GM19099 (cell line): ENCODE results near the gene SP3.

Experiments used
- POLR2A ChIP-seq: IDR thresholded peaks from 3 replicates; pipeline ENCODE4 v1.6.1; 2011; ENCODE audit warnings: low read depth; ENCODE audit not compliant: insufficient read length; ENCODE audit errors: extremely low read depth

SP3 gene

DNA sequence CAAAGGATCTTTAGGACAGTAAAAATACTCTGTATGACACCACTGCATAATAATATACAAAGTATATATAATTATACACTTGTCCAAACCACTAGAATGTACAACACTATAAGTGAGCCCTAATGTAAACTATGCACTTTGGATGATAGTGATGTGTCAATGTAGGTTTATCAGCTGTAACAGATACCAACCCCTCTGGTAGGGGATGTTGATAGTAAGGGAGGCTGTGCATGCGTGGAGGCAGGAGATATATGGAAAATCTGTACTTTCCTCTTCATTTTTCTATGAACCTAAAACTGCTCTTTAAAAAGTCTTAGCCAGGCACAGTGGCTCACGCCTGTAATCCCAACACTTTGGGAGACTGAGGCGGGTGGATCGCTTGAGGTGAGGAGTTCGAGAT is 37.5 kb upstream of the SP3 start:
- TF ChIP-seq POLR2A = no peak

DNA sequence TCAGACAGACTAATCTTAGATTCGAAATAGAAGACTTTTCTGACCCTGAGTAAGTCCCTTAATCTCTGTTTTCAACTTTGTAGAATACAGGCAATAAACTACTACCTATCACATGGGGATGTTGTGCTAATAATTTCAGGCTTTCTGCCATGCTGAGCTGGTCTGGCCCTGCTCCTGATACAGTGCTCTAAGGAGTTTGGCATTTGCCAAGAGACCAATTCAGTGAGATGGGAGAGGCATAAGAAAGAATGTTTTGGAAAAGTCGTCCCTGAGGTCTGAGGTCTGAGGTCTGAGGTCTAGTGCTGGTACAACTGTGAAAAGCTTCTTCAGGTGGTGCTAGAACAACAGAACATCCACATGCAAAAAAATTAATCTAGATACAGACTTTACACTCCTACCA is 35.9 kb upstream of the SP3 start:
- no peak for TF ChIP-seq POLR2A

DNA sequence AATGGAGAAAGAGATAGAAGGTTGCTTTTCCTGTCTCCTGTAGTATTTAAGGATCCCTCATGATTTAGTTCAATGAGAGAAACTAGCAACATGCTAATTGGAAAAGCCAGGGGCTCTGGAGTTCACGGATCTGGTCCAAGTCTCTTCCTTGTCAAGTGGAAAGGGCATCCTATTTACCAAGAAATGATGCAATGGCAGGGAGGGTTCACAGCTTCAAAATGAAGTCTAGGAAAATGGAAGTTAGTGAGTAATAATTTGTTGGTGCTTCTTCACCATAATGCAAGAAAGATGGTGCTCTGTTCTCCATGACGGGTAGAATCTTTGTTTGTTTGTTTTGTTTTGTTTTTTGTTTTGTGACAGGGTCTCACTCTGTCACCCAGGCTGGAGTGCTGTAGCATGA is 34.6 kb upstream of the SP3 start:
- TF ChIP-seq POLR2A = no peak

DNA sequence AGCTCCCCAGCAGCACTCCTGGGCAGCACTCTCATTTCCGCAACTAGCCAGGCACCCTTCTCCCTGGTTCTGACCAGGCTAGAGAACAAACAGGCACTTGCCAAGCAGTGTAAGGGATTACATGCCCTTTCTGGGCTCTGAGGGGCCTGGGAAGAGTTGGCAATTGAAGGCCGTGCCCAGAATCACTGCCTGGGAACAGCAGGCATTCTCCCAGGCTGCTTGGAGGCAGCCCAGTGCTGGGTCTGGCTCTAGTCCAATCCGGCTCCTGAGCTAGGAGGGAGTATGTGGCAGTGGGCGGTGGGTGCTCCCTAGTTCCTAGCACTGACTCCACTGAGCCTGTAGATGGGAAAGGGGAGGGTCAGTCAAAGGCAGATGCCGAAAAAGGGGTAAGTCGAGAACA is 34.1 kb upstream of the SP3 start:
- no peak for TF ChIP-seq POLR2A

DNA sequence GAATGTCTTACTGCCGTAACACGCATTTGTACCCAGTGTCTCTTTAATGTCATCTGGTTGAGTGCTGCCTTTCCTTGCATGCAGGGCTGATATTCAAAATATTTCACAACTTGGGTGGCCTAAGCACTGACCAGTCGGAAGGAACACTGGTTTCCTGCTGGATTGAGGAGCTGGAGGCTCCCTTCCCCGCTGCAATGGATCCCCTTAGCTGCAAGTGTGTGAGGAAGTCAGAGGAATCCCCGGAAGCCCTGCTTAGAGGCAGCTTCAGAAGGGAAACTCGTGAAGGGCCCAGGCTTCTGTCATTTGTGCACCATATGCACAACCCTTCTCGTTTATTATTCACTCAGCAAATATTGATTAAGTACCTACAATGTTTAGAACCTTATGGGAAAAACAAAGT is 33.2 kb upstream of the SP3 start:
- TF ChIP-seq POLR2A = no peak

DNA sequence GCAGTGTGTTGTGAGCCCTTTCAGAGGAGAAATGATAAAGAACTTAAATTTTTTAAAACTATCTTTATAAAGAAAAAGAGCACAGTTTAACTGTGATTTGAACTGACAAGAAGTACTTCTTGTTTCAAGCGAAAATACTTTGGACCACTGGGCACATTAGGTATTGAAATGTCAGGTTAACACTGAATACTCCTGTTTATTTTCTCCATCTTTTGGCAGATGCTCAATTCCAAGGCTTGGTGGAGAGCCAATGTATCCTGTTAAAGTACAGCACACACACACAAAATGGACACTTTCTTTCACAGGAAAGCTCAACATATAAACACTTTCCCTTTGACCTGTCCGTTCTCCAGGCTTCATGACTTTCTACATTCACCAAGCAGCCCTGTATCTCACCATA is 32.6 kb upstream of the SP3 start:
- TF ChIP-seq POLR2A = no peak

DNA sequence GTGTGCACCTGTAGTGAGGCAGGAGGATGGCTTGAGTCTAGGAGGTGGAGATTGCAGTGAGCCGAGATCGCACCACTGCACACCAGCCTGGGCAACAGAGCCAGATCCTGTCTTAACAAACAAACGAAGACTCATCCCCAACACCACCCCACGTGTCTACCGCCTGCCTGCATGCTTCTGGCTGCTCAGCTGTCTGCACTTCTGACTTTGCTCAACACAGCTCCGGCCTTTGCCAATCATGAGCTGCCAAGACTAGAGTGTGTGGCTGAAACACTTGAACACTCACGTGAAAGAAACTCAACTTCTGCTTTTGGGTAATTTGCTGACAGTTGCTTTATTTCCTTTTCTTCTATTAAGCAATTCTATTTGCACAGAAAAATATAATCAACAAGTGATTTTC is 32.1 kb upstream of the SP3 start:
- TF ChIP-seq POLR2A = no peak

DNA sequence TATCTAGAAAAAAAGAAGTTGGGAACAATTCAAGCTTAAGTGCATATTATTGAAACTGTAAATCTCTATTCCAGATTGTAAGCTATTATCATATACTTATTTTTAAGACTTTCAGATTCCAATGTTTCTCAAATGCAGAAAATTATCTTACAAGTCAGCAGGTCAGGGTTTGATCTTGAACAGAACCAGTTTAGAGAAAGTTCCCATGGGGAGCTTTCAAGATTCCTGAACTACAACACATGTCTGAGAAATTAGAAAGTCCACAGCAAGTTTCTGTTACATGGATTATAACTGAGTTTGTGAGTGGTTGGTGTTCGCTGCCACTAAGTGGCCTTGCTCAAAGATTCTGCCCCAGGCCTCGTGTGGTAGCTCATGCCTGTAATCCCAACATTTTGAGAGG is 31.6 kb upstream of the SP3 start:
- TF ChIP-seq POLR2A = no peak

DNA sequence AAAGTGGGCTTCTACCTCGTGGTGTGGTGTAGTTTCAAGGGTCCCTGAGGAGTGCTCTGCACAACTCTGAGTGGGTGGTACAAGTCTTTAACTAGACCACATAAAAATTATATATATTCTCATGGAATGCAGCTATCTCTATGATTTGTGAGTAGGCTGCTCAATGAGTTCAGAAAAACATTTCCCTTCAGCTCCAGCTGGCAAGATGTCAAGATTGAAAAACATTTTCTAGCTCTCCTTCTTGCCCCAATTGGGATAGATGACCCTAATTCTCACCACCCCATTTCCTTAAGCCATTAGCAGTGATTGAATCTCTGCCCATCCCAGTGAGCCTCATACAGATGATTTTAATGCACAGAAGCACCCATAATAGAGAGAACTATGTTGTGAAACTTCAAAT is 28.3 kb upstream of the SP3 start:
- TF ChIP-seq POLR2A = no peak

DNA sequence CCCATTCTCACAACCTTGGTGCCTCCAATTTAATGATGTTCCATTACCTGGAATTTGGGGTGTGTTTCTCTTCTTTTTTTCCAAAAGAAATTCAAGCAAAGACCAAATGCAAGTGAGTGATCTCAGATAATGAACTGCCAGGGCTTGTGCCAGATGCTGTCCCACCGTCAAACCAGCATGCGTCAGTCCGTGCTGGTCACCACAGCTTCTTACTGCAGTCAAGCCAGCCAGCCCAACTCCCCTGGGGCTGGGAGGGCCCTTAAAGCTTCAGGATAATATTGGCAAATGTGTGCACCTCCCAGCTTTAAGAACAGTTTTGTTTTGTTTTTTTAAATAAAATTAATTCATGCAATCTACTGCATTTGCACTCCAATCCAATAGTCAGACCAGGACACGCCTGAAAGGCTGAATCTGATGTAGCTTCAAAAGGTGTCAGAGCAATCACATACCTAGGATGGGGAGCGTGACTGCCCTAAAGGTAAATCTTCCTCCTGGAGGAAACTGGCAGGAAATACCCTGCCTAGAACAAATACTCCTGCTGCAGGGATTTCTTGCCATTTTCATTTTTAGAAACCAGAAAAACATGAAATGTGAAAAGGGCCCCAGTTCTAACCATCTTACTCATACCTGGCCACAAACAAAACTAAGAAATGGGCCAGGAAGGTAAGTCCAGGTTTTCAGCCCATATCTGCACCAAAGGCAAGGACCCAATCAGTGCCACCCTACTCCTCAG is 26.8 kb upstream of the SP3 start:
- no peak for TF ChIP-seq POLR2A

DNA sequence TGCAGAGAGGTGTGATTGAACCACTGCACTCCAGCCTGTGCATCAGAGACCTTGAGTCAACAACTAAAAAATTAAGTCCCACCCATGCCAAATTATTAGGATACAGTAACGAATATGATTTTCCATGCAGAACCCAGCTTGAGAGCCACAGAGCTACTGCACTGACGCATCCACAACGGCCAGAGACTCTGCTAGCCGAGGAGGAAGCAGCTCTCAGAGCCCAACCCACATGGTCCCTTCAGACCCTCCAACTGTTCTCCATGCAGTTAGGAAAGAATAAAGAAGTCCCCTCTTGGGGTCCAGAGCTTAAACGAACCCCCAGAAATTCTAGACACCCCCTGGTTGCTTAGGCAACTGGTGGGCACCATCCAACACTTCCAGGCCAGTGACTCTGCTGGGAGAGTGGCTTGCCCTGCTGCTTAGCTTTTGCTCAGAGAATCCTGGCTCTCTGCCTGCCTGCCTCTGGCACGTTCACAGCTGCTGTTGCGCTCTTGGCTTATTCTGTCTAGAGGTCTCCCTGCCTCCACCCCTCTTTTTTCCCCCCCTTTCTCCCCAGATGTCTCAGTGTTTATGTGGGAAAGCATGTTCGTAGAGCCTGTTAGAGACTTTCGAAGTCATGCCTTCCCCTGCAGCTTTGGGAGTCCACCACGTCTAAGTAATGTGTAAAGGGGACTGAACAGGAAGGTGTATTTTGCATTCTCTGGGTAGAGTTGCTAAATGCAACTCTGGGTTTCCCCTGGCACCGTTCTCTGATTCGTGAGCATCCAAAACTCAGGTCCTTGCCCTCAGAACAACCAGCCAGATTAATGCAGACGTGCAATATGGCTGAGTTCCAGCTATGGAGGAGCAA is 26.0 kb upstream of the SP3 start:
- peak; percentile 34 for TF ChIP-seq POLR2A

DNA sequence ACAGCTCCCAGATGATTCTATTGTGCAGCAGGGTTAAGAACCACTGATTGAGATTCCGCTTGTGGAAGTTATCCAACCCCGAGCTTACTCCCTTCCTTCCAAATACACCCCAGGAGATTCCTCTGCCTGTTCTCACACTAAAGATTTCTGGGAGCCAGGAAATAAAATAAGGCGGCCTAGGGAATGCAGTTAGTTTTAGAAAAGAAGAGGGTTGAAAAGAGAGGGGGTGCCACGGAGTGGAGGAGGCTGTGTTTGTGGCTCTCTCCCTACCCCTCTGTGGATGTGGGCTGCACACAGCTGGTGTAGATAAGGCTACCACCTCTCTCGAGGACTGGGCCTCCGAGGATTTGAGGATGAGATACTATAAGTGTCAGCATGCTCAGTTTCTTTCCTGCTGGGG is 25.1 kb upstream of the SP3 start:
- no peak for TF ChIP-seq POLR2A

DNA sequence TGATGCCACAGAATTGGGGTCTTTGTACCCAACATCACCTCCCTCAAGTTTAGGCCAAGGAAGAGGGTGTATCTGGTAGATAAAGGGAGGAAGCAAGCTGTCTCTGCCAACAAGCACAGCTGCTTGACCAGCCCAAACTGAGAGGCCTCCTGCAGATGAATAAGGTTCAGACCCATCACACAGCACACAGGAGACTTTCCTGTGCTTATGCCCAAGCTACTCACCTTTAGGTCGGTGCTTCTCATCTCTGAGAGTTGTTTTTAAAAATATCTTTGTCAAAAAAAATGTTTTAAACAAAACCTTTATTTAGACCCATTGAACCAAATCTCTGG is 24.7 kb upstream of the SP3 start:
- TF ChIP-seq POLR2A = no peak

DNA sequence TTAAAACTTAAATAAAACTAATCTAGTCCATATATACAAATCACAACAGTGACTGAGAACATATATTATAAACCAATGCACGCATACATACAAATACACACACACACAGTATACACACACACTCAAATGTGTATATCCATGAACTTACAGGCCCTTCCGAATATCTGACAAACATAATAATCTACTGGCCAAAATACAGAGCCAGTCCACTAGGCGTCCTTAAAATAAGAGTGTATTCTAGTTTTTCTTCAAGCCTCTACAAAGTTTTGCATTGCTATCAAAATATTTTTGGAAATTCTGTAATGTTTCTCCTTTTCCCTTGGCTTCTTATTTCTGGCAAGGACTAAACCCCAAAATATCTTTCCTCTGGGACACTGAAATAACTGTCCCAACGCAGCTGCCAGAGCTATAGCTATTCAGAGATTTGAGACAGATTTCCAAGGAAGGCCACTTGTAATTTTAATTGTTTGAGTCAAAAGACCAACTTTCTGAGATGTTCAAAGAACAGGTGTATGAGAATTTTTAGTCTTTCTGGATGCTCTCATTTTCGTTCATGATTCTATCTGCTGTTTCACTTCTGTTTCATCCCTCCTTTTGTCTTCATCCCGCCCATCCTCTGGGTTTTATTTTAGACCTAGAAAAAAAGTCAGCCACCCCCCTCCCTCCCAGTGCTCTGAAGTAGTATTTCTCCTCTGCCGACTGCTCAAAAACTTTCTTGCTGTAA is 24.1 kb upstream of the SP3 start:
- no peak for TF ChIP-seq POLR2A

DNA sequence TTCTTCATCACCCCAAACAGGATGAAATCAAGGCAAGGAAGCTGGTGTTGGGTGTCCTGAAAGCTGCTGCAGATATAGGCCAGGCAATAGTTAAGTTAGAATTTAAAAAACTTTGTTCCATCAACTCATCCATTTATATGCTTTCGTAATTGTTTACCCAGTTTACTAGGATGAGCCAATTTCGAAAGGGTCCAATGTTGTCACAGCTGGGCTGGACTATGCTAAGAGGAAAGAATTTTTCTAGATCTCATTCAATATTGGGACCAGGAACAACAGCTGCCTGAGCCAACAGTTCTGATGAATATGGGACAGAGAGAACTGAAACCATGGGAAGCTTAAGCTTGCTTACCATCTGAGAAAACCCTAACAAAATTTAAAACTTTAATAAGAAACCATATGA is 21.6 kb upstream of the SP3 start:
- TF ChIP-seq POLR2A = no peak

DNA sequence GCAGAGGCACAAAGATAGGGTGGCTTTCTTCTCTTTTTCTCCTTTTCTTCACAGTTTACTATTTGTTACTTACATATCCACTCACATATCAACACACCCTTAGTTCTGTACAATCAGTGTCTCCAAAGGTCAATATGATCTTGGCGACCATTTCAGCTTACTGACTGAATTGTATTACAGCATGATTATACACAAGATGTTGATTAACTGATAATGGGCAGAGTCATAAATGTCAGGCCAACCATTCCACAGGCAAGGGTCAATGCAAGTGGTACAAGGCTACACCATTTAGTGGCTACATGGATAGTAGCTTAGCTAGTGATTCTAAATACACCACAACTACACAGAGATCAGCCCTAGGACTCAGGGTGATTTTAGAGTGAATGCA is 20.4 kb upstream of the SP3 start:
- no peak for TF ChIP-seq POLR2A

DNA sequence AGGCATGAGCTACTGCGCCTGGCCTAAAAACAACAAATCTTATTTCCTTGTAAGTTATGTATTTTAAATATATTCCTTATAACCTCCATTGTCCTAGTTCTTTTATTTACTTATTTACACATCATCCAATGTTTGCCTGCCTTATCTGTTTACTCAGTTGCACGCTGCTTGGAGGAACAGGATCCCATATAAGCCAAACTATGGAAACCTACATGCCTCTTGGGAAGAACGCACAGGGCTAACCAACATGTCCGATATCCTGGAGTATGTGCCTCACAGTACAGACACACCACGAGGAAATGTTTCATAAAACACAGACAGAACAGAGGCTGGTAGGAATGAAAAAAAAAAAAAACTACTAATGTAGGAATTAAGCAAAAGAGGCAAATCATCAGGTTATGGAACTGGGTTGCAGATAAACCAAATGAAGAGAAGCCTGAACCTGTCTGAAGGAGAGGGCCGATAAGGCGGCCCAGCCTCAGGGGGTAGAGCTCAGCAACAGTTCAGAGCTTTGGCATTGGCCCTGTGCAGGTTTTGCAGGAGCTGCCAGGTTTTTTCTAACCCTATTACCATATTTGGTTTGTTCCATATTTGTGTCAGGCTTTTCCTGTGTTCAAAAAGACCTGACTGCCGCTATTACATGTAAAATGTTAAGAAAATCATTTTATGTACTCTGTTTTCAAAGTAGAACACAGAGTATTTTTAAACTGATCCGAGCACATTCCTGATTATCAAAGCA is 19.9 kb upstream of the SP3 start:
- TF ChIP-seq POLR2A = no peak
